Embryonic facial prominence (tissue), 1 donor: ENCODE results near the gene DTL.
"Not testable (repeated sequence)": the region's sequence is repeated elsewhere in the genome, so short reads cannot be mapped to it uniquely, and the experiment has no call there.

Experiments
- DNase-seq: peaks from one replicate; pipeline ENCODE4 v3.0.0-alpha.2; 2016; ENCODE audit errors: extremely low spot score

DTL gene

DNA sequence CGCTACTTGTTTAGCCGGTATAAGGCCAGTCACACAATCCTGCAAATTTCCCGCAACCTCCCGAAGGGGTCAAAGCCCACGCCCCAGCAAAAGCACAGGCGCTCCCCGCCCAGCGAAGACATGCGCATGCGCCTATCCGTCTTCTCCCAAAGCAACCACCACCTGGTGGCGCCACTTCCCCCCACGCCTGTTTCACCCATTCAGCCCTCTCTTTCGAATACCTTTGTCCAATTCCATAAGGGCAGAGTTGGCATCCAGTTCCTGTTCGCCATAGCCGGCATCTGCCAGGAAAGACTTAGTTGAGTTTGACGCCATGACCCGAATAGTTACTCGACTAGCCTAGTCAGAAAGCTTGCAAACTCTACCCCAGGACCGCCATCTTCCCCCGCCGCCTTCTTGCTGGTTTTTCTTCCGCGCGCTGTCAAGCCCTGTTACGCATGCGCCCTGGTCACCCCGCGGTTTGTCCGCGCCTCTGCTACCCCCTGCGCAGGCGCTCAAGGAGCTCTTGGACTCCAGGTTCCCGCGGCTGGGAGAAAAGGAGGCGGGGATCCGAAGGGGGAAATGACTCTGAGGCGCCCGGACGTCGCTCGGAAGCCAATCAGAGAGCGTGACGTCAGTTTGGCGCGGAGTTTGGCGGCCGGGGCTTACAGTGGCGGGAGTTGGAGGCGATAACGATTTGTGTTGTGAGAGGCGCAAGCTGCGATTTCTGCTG lies at the start of gene DTL, which contains the start of gene INTS7:
DTL (plus strand) TSS at position 626 of the 712 bp plus-strand sequence. CDS start 143 bp downstream, outside the sequence.
INTS7 (minus strand) TSS at position 435 of the 712 bp plus-strand sequence; CDS start at position 315, 120 bp downstream.
- peak; percentile 99 for DNase-seq

DNA sequence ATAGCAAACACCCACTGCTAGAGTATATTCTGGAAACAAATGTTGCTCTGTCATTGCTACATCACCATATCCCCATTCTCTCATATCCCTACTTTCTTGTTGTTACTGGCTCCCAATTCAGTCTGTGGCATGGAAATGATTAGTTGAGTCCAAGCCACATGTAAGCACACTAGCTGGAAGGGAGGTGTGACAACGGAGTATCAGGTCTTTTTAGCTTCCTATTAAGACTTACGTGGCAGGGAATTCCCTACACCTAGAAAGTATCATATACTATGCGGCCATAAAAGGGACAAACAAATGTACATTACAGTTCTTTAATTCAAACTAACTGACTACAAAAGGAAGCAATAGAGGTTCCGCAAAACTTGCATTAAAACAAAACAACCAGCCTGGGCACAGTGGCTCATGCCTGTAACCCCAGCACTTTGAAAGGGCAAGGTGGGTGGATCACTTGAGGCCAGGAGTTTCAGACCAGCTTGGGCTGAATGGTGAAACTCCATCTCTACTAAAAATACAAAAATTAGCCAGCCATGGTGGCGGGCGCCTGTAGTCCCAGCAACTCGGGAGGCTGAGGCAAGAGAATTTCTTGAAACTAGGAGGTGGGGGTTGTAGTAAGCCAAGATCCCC lies 48.8 kb upstream of the DTL start:
- no peak for DNase-seq

DNA sequence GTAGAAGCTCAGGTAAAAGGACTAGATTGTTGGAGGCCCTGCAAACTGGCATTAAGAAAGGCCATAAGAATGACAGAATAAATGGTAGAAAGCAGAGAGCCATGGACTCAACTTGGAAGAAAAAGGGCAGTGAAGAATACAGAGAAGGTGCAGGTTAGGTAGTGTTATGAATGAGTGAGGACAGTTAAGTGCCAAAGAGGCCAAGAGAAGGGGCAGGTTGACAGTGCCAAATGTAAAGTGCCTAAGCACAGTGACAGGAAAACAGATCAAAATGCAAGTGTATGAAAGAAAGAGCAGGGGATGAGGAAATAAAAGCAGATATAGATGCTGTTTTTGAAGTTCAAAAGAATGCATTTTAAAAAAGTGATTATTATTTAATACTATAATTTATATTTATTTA lies 43.9 kb upstream of the DTL start:
- no peak for DNase-seq

GRCh38 chr1:211997426-211997825 lies 38.1 kb upstream of the DTL start:
- DNase-seq = not testable (repeated sequence)

- no peak for DNase-seq
Observed at GRCh38 chr1:212002536-212002935, 33.0 kb upstream of the DTL start.

DNA sequence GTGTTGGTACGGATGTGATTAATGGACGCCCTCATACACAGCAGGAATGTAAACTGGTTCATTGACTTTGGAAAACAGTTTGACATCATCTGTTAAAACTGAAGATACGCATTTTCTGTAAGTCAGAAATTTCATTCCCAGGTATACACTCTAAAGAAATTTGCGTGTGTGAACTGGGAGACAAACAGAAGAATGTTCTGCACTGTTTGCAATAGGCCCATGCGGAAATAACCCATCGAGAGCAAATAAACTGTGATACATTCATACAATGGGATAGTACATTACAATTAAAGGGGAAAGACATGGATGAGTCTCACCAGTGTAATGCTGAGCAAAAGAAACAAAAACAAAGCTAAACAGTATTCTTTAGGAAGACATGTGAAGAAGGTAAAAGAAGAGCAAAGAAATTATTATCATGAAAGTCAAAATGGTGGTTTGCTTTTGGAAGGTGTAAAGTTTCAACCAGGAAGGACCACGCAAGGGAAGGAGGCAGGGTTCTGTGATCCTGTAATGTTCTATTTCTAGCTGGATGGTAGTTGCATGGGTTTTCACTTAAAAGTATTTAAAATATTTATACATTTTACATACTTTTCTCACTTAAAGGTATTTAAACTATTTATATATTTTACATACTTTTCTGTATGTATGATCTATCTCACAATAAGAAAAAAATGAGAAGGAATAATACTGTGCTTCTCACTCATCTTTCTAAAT lies 30.5 kb upstream of the DTL start:
- DNase-seq = no peak

- no peak for DNase-seq
Observed at GRCh38 chr1:212007178-212007577, 28.4 kb upstream of the DTL start.

DNA sequence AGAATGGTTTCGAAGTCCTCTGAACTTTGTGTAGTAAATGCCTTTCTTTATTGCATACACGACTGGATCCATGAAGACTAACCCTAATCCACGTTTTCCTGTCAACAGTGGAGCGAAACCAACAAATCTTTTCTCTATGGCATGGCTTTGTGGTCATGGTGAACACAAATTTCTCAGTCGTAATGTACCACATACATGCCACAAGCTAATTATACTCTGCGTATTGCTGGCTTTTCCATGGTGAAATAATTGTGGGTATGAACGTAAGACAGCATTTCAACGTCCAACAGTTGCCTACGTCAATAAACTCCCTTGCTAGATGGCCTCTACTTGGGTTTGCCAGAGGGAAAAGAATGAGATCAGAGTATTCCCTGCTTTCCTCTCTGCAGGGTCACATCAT lies 27.7 kb upstream of the DTL start:
- peak; percentile 7 for DNase-seq

DNA sequence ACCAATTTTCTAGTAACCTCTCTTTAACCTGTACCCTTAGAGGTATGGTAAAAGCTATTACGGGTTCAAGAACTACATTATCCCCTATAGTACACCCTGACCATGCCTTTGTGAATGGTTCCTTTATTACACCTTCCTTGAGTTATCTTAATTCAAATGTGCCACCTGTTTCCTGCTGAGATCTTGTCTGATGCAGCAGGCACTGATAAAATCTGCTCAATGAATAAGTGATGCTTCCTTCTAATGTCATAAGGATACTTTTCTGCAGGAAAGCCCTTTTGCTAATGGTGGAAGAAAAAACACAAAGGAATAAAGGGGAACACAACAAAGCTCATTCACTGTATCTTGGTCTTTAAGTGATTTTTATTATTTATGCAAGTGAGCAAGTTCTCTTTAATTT lies 26.0 kb upstream of the DTL start:
- DNase-seq = no peak

- DNase-seq = no peak
Observed at GRCh38 chr1:212010004-212010403, 25.5 kb upstream of the DTL start.

- no peak for DNase-seq
Observed at GRCh38 chr1:212012034-212012740, 23.4 kb upstream of the DTL start.

DNA sequence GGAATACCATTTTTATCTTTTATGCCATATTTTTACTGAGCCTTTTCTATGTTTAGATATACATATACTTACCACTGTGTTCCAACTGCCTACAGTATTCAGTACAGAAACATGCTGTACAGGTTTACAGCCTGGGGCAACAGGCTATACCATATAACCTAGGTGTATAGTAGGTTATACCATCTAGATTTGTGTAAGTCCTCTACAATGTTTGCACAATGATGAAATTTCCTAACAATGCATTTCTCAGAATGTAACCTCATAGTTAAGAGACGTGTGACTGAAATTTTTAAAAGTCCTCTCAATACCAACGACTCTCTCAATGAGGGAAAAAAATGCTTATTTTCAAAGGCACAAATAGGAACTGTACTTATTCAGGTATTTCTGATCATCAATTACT lies 21.9 kb upstream of the DTL start:
- no peak for DNase-seq

GRCh38 chr1:212020975-212021374 lies 14.6 kb upstream of the DTL start:
- no peak for DNase-seq

DNA sequence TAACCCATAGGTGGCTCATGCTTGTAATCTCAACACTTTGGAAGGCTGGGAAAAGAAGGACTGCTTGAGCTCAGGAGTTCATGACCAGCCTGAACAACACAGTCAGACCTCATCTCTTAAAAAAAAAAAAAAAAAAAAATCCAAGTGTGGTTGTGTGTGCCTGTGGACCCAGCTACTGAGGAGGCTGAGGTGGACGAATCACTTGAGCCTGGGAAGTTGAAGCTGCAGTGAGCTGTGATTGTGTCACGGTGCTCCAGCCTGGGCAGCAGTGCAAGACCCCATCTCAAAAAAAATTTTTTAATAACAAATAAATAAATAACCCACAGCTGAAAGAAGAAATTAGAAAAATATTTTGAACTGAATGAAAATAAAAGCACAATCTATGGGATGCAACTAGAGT lies 14.0 kb upstream of the DTL start:
- DNase-seq = no peak

GRCh38 chr1:212022908-212023307 lies 12.6 kb upstream of the DTL start:
- not testable (repeated sequence) for DNase-seq

GRCh38 chr1:212024469-212025149 lies 10.9 kb upstream of the DTL start:
- DNase-seq = no peak

DNA sequence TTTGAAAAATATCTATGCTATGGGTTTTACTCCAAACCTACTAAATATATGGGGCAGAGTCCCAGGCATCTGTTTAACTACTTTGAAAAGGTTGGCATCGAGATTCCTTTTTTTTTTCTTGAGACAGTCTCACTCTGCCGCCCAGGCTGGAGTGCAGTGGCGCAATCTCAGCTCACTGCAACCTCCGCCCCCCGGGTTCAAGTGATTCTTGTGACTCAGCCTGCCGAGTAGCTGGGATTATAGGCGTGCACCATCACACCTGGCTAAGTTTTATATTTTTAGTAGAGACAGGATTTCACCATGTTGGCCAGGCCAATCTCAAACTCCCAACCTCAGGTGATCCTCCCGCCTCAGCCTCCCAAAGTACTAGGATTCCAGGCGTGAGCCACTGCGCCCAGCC lies 7.8 kb upstream of the DTL start:
- DNase-seq = not testable (repeated sequence)

- no peak for DNase-seq
Observed at GRCh38 chr1:212030936-212031528, 4.5 kb upstream of the DTL start.

GRCh38 chr1:212034516-212035122 lies 929 bp upstream of the DTL start:
- no peak for DNase-seq

- DNase-seq = no peak
Observed at GRCh38 chr1:212035835-212036605, 472 bp downstream of the DTL start.
